HepG2 (cell line): Measurements from ENCODE around the gene SOX12. TPM values are rescaled to one million over a fixed set of nuclear protein-coding genes. Genes with fewer than 3 reads are reported as not detected.

Experiments used
- ATM ChIP-seq: fragments of 450-650 bp; IDR thresholded peaks from 2 replicates; pipeline ENCODE4 v1.7.1; 2017; ENCODE audit warnings: mild to moderate bottlenecking, borderline replicate concordance
- BCL6 ChIP-seq: IDR thresholded peaks from 2 replicates; pipeline ENCODE4 v1.6.1; 2016; ENCODE audit warnings: missing genetic modification reagents, missing compliant biosample characterization
- CCDC6 ChIP-seq: sonication (generic); formaldehyde crosslinking; IDR thresholded peaks from 2 replicates; pipeline ENCODE4 v1.8.1; 2022; ENCODE audit warnings: mild to moderate bottlenecking, missing genetic modification reagents, moderate library complexity
- CEBPG ChIP-seq: IDR thresholded peaks from 2 replicates; pipeline ENCODE4 v1.6.1; 2016
- EED ChIP-seq: sonication (generic); formaldehyde crosslinking; IDR thresholded peaks from 2 replicates; pipeline ENCODE4 v1.5.0; 2020; ENCODE audit warnings: mild to moderate bottlenecking, missing genetic modification reagents
- FOXA1 ChIP-seq, 2 experiments: fragments of 450-650 bp in 1 of 2; sonication (generic) in 1 of 2; formaldehyde crosslinking in 1 of 2; IDR thresholded peaks; 2 replicates each; pipeline versions ENCODE4 v1.4.0 to v1.6.1; 2016 to 2020; ENCODE audit warnings: missing genetic modification reagents in 1 of 2
- GPN1 ChIP-seq: sonication (generic); formaldehyde crosslinking; IDR thresholded peaks from 2 replicates; pipeline ENCODE4 v1.5.1; 2020; ENCODE audit warnings: missing genetic modification reagents, borderline replicate concordance
- HOXA9 ChIP-seq: sonication (generic); formaldehyde crosslinking; IDR thresholded peaks from 2 replicates; pipeline ENCODE4 v1.8.1; 2022; ENCODE audit warnings: missing genetic modification reagents, mild to moderate bottlenecking, moderate library complexity, borderline replicate concordance
- JDP2 ChIP-seq: sonication (generic); formaldehyde crosslinking; IDR thresholded peaks from 2 replicates; pipeline ENCODE4 v1.8.1; 2022; ENCODE audit warnings: missing genetic modification reagents, borderline replicate concordance
- KDM2A ChIP-seq: sonication (generic); formaldehyde crosslinking; IDR thresholded peaks from 2 replicates; pipeline ENCODE4 v1.4.0; 2020; ENCODE audit warnings: low read depth, missing genetic modification reagents, borderline replicate concordance
- NAIF1 ChIP-seq: sonication (generic); formaldehyde crosslinking; IDR thresholded peaks from 2 replicates; pipeline ENCODE4 v1.5.0; 2020; ENCODE audit warnings: mild to moderate bottlenecking, missing genetic modification reagents, borderline replicate concordance
- NFE2L1 ChIP-seq: sonication (generic); formaldehyde crosslinking; IDR thresholded peaks from 2 replicates; pipeline ENCODE4 v1.4.0; 2020; ENCODE audit warnings: missing genetic modification reagents, mild to moderate bottlenecking, borderline replicate concordance
- TARDBP ChIP-seq: sonication (generic); formaldehyde crosslinking; IDR thresholded peaks from 2 replicates; pipeline ENCODE4 v1.8.0; 2022; ENCODE audit warnings: mild to moderate bottlenecking, missing genetic modification reagents
- YEATS4 ChIP-seq: sonication (generic); formaldehyde crosslinking; IDR thresholded peaks from 2 replicates; pipeline ENCODE4 v1.4.0; 2020; ENCODE audit warnings: missing genetic modification reagents, borderline replicate concordance
- ZKSCAN1 ChIP-seq: fragments of 150-350 bp; IDR thresholded peaks from 2 replicates; pipeline ENCODE4 v1.6.1; 2014; ENCODE audit warnings: low read length
- ZNF317 ChIP-seq: sonication (generic); formaldehyde crosslinking; IDR thresholded peaks from 2 replicates; pipeline ENCODE4 v1.5.0; 2020; ENCODE audit warnings: mild to moderate bottlenecking, missing genetic modification reagents
- ZNF577 ChIP-seq: sonication (generic); formaldehyde crosslinking; IDR thresholded peaks from 2 replicates; pipeline ENCODE4 v1.4.0; 2020; ENCODE audit warnings: mild to moderate bottlenecking, low read depth, missing genetic modification reagents, borderline replicate concordance
- ZNF660 ChIP-seq: sonication (generic); formaldehyde crosslinking; IDR thresholded peaks from 2 replicates; pipeline ENCODE4 v1.5.1; 2020; ENCODE audit warnings: mild to moderate bottlenecking, low read depth, missing genetic modification reagents, borderline replicate concordance
- ZNF709 ChIP-seq: sonication (generic); formaldehyde crosslinking; IDR thresholded peaks from 2 replicates; pipeline ENCODE4 v1.5.0; 2020; ENCODE audit warnings: mild to moderate bottlenecking, missing genetic modification reagents
- ZNF737 ChIP-seq: sonication (generic); formaldehyde crosslinking; IDR thresholded peaks from 2 replicates; pipeline ENCODE4 v1.5.0; 2020; ENCODE audit warnings: missing genetic modification reagents, mild to moderate bottlenecking, borderline replicate concordance
- ZNF780A ChIP-seq: sonication (generic); formaldehyde crosslinking; IDR thresholded peaks from 2 replicates; pipeline ENCODE4 v1.8.0; 2022; ENCODE audit warnings: mild to moderate bottlenecking, missing genetic modification reagents, moderate library complexity
- polyA plus RNA-seq, 8 experiments: library from polyadenylated mRNA; depleted of rRNA in 3 of 8; stranded (reverse) in 7 of 8; unstranded in 1 of 8; fragments of >200 nt; fragmentation: Illumina TruSeq in 4 of 8; extraction: Trizol in 4 of 8; gene quantifications; 2 replicates each; pipeline versions ENCODE4 v1.2.1 to v1.2.3, GENCODE V29; 2011 to 2016; ENCODE audit warnings: low read depth in 4 of 8, missing spikeins in 1 of 8, mixed read lengths in 1 of 8; ENCODE audit not compliant: insufficient read depth in 1 of 8
- total RNA-seq, 5 experiments: library from RNA; depleted of rRNA; stranded (reverse); fragments of >200 nt; fragmentation: Illumina TruSeq; extraction: Trizol; gene quantifications; 2 replicates each; pipeline ENCODE4 v1.2.3, GENCODE V29; 2016; ENCODE audit warnings: low read depth in 1 of 5
- TF ChIP-seq, protein P1 (sequence below): sonication (generic); formaldehyde crosslinking; IDR thresholded peaks from 2 replicates; pipeline ENCODE4 v1.5.1; 2020; ENCODE audit warnings: mild to moderate bottlenecking, missing genetic modification reagents, moderate library complexity
- TF ChIP-seq, protein P2 (sequence below): sonication (generic); formaldehyde crosslinking; IDR thresholded peaks from 2 replicates; pipeline ENCODE4 v1.4.0; 2020; ENCODE audit warnings: missing genetic modification reagents

Gene SOX12
- total and polyA plus RNA-seq, 2 of the 13 experiments (the other 11 are each of a cell fraction or from before 2014, with no cell fraction given): 10.0 to 18.7 TPM

- TF ChIP-seq JDP2 (CRISPR knock-in tag) (0 out of 2 replicates have a peak, but pooled peaks have one; percentile 10), TARDBP (peak; percentile 77), CEBPG (CRISPR knock-in tag) (peak; percentile 57; the same call in 1 of the 2 replicates), CCDC6 (CRISPR knock-in tag) (0 out of 2 replicates have a peak, but pooled peaks have one; percentile 17), ZNF737 (CRISPR knock-in tag) (0 out of 2 replicates have a peak, but pooled peaks have one; percentile 30), ZKSCAN1 (no peak), KDM2A (peak; percentile 67), NAIF1 (CRISPR knock-in tag) (no peak), ATM (no peak), NFE2L1 (0 out of 2 replicates have a peak, but pooled peaks have one; percentile 82), ZNF660 (CRISPR knock-in tag) (no peak), EED (peak; percentile 17; the same call in 1 of the 2 replicates), GPN1 (CRISPR knock-in tag) (0 out of 2 replicates have a peak, but pooled peaks have one; percentile 17), ZNF577 (CRISPR knock-in tag) (0 out of 2 replicates have a peak, but pooled peaks have one; percentile 11), ZNF317 (peak; percentile 73; the same call in 1 of the 2 replicates), YEATS4 (CRISPR knock-in tag) (no peak), ZNF780A (CRISPR knock-in tag) (0 out of 2 replicates have a peak, but pooled peaks have one; percentile 42), HOXA9 (peak; percentile 66; the same call in 1 of the 2 replicates), BCL6 (CRISPR knock-in tag) (peak; percentile 52; the same call in 1 of the 2 replicates), ZNF709 (no peak; the same call in 1 of the 2 replicates), FOXA1 (IDR thresholded peaks at IDR 0.05) (no peak), FOXA1 (CRISPR knock-in tag; IDR thresholded peaks at IDR 0.05) (0 out of 2 replicates have a peak, but pooled peaks have one; percentile 6)
- TF ChIP-seq, protein P1, sequence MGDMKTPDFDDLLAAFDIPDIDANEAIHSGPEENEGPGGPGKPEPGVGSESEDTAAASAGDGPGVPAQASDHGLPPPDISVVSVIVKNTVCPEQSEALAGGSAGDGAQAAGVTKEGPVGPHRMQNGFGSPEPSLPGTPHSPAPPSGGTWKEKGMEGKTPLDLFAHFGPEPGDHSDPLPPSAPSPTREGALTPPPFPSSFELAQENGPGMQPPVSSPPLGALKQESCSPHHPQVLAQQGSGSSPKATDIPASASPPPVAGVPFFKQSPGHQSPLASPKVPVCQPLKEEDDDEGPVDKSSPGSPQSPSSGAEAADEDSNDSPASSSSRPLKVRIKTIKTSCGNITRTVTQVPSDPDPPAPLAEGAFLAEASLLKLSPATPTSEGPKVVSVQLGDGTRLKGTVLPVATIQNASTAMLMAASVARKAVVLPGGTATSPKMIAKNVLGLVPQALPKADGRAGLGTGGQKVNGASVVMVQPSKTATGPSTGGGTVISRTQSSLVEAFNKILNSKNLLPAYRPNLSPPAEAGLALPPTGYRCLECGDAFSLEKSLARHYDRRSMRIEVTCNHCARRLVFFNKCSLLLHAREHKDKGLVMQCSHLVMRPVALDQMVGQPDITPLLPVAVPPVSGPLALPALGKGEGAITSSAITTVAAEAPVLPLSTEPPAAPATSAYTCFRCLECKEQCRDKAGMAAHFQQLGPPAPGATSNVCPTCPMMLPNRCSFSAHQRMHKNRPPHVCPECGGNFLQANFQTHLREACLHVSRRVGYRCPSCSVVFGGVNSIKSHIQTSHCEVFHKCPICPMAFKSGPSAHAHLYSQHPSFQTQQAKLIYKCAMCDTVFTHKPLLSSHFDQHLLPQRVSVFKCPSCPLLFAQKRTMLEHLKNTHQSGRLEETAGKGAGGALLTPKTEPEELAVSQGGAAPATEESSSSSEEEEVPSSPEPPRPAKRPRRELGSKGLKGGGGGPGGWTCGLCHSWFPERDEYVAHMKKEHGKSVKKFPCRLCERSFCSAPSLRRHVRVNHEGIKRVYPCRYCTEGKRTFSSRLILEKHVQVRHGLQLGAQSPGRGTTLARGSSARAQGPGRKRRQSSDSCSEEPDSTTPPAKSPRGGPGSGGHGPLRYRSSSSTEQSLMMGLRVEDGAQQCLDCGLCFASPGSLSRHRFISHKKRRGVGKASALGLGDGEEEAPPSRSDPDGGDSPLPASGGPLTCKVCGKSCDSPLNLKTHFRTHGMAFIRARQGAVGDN (CRISPR knock-in tag): peak; percentile 91
- TF ChIP-seq, protein P2, sequence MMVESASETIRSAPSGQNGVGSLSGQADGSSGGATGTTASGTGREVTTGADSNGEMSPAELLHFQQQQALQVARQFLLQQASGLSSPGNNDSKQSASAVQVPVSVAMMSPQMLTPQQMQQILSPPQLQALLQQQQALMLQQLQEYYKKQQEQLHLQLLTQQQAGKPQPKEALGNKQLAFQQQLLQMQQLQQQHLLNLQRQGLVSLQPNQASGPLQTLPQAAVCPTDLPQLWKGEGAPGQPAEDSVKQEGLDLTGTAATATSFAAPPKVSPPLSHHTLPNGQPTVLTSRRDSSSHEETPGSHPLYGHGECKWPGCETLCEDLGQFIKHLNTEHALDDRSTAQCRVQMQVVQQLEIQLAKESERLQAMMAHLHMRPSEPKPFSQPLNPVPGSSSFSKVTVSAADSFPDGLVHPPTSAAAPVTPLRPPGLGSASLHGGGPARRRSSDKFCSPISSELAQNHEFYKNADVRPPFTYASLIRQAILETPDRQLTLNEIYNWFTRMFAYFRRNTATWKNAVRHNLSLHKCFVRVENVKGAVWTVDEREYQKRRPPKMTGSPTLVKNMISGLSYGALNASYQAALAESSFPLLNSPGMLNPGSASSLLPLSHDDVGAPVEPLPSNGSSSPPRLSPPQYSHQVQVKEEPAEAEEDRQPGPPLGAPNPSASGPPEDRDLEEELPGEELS (CRISPR knock-in tag): 0 out of 2 replicates have a peak, but pooled peaks have one; percentile 27
Observed at GRCh38 chr20:297925-298775, 27.2 kb upstream of the SOX12 start (continued).
